Astrocyte of the cerebellum (primary cell): ENCODE measurements around the gene SMOC1.

ENCODE experiments used
- DNase-seq: peaks from one replicate; pipeline ENCODE4 v3.0.0-alpha.2; 2011; ENCODE audit warnings: low read depth
- H3K4me3 ChIP-seq: 2 replicates; pipeline ENCODE4 v1.5.1; 2011; ENCODE audit warnings: mild to moderate bottlenecking, low read depth, low read length, moderate library complexity
- CTCF ChIP-seq: IDR thresholded peaks from 2 replicates; pipeline ENCODE4 v1.5.1; 2012; ENCODE audit warnings: low read length, low read depth, moderate library complexity, mild to moderate bottlenecking; ENCODE audit errors: missing control alignments
- in situ Hi-C: cut with HindIII; loops from 2 replicates; pipeline ENCODE4 v1.10.0; 2017; ENCODE audit warnings: low sequenced_read_pairs

SMOC1 gene

GRCh38 chr14:69994002-69994401, 114.8 kb downstream of the SMOC1 start:
- TF ChIP-seq CTCF: no peak
- in situ Hi-C loops: no loop called here
- no peak for DNase-seq
- no peak overlapping the region for H3K4me3 ChIP-seq

GRCh38 chr14:69996216-69996615, 117.0 kb downstream of the SMOC1 start:
- no peak for TF ChIP-seq CTCF
- DNase-seq: no peak
- in situ Hi-C loops: no loop called here
- H3K4me3 ChIP-seq: no peak overlapping the region

GRCh38 chr14:69997849-69998248, 118.6 kb downstream of the SMOC1 start:
- H3K4me3 ChIP-seq: no peak overlapping the region
- DNase-seq: peak; percentile 89
- in situ Hi-C loops: no loop called here
- TF ChIP-seq CTCF: no peak

- H3K4me3 ChIP-seq: no peak overlapping the region
- in situ Hi-C loops: no loop called here
- no peak for TF ChIP-seq CTCF
- peak; percentile 97 for DNase-seq
Observed at GRCh38 chr14:69999261-69999674, 120.1 kb downstream of the SMOC1 start.

GRCh38 chr14:70000601-70001000, 121.4 kb downstream of the SMOC1 start:
- no peak for TF ChIP-seq CTCF
- in situ Hi-C loops: no loop called here
- no peak for DNase-seq

GRCh38 chr14:70002589-70003346, 123.6 kb downstream of the SMOC1 start:
- in situ Hi-C loops: no loop called here
- TF ChIP-seq CTCF: no peak
- peak; percentile 90 for DNase-seq
- no peak overlapping the region for H3K4me3 ChIP-seq

More at GRCh38 chr14:70000601-70001000, 121.4 kb downstream of the SMOC1 start:
- H3K4me3 ChIP-seq: no peak overlapping the region
